GM18519 (cell line): ENCODE measurements around the gene FBF1.
"Not testable (repeated sequence)": the region's sequence is repeated elsewhere in the genome, so short reads cannot be mapped to it uniquely, and the experiment has no call there.

Source experiments
- ATAC-seq: cut with Tn5 transposase; IDR thresholded peaks from one replicate; pipeline ENCODE4 v1.9.1; 2021; ENCODE audit warnings: mild to moderate bottlenecking, moderate library complexity; ENCODE audit not compliant: unreplicated experiment, low FRiP score

FBF1 gene

GRCh38 chr17:75876938-75877751 lies 63.7 kb downstream of the FBF1 start:
- no peak for ATAC-seq

- no peak for ATAC-seq
Observed at GRCh38 chr17:75876190-75876937, 64.5 kb downstream of the FBF1 start.

DNA sequence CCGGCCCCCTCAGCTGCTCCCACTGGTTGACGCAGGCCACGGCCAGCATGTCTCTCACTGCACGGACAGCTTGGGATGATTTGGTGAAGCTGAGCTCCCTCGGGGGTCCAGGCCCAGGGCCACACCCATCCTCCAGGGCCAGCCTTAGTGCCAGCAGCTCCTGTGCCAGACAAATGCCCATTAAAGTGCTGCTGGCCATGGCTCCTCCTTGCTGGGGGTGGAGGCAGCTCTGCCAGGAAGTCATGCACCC lies 65.0 kb downstream of the FBF1 start:
- ATAC-seq = no peak

DNA sequence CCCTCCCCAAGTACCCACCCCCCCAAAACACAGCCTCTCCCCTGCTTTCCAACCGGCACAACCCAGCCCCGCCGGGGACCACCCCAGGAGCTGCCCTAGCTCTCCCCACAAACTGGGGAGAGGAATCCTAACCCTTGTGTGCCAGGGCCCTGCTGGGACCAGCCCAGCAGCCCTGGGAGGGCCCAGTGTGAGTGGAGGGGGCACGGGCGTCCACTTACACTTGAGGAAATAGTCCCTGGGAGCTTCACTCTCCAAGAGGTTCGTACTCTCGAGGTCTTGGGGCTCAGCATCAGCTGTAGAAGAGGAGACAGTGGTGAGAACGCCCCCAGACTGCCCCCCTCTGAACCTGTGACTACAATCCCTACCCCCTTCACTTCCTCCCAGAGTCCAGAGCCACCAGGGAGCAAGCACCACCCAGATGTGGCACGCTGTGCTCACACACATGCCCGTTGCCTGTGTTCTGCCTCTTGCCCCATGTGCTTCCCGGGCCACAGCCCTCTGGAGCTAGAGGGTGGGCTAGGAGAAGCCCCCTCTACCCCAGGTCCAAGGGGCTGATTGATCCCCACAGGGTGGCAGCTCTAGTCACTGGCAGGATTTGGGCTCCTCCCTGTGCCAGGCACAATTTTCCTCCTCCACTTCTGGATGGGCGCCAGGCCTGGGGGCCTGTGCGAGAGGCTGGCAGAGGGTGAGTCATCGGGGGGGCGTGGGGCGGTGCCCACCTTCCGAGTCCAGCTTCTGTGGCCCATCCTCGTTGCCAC lies 65.5 kb downstream of the FBF1 start:
- no peak for ATAC-seq

DNA sequence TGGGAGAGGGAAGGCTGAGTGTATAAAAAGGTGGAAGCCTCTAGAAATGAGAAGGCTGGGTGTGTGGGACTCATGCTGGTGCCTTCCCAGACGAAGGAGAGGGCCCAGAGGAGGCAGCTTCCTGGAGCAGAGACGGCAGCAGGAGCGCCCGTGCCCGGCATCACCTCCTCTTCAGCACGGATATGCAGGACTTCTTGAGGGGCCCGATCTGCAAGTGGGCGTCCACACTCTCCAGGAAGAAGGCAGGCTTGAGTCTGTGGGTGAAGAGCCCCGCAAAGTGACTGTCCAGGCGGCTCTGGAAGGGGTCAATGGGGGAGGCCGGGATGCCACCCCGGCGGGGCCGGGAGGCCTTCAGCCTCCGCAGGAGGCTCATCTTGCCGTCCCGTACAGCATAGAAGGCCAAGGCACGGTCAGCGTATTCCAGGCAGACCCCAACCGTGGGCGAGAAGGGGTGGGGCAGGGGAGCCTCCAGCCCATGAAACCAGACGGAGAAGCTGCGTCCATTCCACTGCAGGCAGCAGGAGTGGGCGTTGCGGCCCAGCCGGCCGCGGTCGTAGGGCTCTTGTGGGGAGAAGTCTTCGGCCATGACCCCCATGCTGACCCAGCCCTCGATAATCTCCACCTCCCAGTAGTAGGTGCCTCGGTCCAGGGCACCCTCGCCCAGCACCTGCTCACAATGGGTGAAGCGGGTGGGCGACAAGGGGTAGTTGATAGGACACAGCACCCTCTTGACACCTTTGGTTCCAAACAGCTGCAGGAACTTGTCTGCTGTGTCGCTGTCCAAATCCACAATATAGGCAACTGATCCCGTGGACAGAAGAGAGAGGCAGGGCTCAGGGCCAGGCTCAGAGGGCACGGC lies 66.3 kb downstream of the FBF1 start:
- no peak for ATAC-seq

GRCh38 chr17:75873587-75874322 lies 67.1 kb downstream of the FBF1 start:
- no peak for ATAC-seq

DNA sequence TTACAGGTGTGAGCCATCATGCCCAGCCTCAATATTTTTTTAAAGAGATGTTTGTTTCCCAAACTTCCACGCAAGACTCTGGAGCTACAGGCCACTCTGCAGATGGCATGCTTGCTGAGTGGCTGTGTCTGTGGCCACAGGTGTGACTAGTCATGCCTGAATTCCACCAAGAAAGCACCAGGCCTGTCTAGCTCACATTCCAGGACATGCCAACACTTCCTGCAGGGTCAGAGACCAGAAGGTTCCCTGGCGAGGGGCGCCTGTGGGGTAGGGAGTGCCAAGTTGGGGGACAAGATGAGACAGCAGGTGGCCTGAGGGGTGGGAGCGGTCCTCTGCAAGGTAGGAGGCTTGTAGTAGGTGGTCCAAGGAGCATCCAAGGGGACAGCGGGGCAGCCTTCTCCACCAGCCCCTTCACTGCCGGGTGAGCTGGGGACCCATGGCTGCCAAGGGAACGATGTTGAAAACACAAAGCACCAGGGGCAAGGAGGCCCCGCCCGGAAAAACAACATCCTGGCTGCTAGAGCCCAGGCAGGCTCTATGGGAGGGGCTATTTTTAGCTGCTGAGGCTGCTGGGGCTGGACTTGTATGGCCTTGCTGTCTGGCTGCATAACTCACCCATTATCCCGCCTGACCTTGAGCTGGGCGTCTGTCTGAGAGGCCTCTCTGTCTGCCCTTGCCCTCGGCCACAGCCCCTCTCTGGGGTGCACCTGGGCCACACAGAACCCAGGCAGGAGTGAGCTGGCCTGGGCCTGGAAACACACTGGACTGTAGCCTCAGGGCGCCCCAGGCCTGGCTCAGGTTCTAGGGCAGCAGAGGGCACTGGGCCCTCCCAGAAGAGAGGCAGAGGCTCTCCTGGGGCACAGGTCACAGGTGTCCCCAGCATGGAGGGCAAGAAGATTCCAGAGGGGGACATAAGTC lies 68.1 kb downstream of the FBF1 start:
- ATAC-seq = no peak

- ATAC-seq = not testable (repeated sequence)
Observed at GRCh38 chr17:75870228-75870627, 70.6 kb downstream of the FBF1 start.

- ATAC-seq = no peak
Observed at GRCh38 chr17:75869282-75870141, 71.3 kb downstream of the FBF1 start.

DNA sequence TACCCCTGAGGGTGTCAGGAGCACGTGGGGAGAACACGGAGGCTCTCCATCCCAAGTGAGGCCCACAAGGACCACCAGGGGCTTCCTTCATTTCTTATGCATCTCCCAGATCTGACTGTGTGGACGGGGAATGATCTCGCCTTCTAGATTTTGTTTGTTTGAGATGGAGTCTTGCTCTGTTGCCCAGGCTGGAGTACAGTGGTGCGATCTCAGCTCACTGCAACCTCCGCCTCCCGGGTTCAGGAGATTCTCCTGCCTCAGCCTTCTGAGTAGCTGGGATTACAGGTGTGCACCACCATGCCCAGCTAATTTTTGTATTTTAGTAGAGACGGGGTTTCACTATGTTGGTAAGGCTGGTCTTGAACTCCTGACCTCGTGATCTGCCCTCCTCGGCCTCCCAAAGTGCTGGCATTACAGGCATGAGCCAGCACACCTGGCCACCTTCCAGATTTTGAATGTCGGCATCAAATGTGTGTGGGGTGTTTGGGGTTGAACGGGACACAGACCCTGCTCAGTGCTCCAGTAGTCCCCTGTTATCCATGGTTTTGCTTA lies 72.0 kb downstream of the FBF1 start:
- ATAC-seq = not testable (repeated sequence)

DNA sequence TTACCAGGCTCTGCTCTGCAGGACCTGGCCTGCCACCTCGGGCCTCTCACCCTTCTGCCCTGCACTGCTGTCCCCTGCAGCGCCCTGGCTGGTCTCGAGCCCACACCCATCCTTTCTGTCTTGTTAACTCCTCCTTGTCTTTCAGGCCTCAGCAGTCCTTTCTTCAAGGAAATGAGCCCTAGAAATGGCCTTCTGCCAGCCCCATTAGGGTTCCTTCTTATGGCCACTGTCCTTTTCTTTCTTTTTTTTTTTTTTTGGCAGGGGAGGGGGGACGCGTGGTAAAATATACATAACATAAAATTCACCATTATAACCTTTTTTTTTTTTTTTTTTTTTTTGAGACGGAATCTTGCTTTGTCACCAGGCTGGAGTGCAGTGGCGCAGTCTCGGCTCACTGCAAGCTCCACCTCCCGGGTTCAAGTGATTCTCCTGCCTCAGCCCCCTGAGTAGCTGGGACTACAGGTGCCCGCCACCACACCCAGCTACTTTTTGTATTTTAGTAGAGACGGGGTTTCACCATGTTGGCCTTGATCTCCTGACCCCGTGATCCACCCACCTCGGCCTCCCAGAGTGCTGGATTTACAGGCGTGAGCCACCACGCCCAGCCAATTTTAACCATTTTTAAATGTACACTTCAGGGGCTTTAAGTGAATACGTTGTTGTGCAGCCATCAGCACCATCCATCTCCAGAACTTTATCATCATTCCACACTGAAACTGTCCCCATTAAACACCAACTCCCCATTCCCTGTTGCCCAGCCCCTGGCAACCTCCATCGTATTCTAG lies 75.2 kb downstream of the FBF1 start:
- not testable (repeated sequence) for ATAC-seq

- ATAC-seq = not testable (repeated sequence)
Observed at GRCh38 chr17:75864887-75865286, 76.0 kb downstream of the FBF1 start.

GRCh38 chr17:75864448-75864871 lies 76.4 kb downstream of the FBF1 start:
- ATAC-seq = no peak

DNA sequence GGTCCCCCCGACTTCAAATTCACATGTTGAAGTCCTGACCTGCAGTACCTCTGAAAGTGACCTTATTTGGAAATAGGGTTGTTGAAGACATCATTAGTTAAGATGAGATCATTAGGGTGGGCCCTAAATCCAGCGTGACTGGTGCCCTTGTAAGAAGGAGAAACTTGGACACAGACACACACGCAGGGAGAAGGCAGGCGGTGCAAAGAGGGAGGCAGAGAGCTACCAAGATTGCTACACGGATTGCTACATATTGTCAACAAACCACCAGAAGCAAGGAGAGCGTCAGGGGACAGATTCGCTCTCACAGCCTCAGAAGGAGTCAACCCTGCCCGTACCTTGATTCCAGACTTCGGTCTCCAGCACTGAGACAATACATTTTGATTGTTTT lies 78.9 kb downstream of the FBF1 start:
- ATAC-seq = no peak
